Keratinocyte (primary cell): ENCODE measurements around the gene DSC2. TPM values are rescaled to one million over a fixed set of nuclear protein-coding genes. Genes with fewer than 3 reads are reported as not detected.
A peak's percentile ranks its signal among the peaks of the same experiment; 100 is the strongest.

Source experiments
- DNase-seq: peaks from one replicate; pipeline ENCODE4 v3.0.0-alpha.2; 2011; ENCODE audit warnings: low read depth, missing footprints, low spot score
- FAIRE-seq: peaks from 2 replicates; lab custom pipeline; 2011; peaks lifted over from hg19 to GRCh38; lab: Jason Lieb, UNC
- H2AFZ ChIP-seq: 2 replicates; pipeline ENCODE4 v1.6.0; 2012; ENCODE audit warnings: low read length, control low read depth, inconsistent platforms; ENCODE audit not compliant: control insufficient read depth
- H3K27ac ChIP-seq: 2 replicates; pipeline ENCODE4 v1.5.1; 2011; ENCODE audit warnings: low read length; ENCODE audit not compliant: control insufficient read depth, insufficient read depth
- H3K27me3 ChIP-seq: 3 replicates; pipeline ENCODE4 v1.6.0; 2011; ENCODE audit warnings: low read length; ENCODE audit not compliant: control insufficient read depth, insufficient read depth; ENCODE audit errors: extremely low read depth
- H3K36me3 ChIP-seq, 2 experiments: 2 replicates in 1 of 2; 3 replicates in 1 of 2; pipeline ENCODE4 v1.5.1; 2011; ENCODE audit warnings: low read length in 2 of 2, mild to moderate bottlenecking in 1 of 2; ENCODE audit not compliant: control insufficient read depth in 2 of 2, insufficient read depth in 2 of 2; ENCODE audit errors: extremely low read depth in 1 of 2
- H3K4me1 ChIP-seq: 3 replicates; pipeline ENCODE4 v1.5.1; 2011; ENCODE audit warnings: low read length; ENCODE audit not compliant: control insufficient read depth, insufficient read depth; ENCODE audit errors: extremely low read depth
- H3K4me2 ChIP-seq: 3 replicates; pipeline ENCODE4 v1.6.0; 2011; ENCODE audit warnings: low read depth, low read length; ENCODE audit not compliant: control insufficient read depth, insufficient read depth; ENCODE audit errors: extremely low read depth
- H3K4me3 ChIP-seq, 3 experiments: fragments of 200-600 bp in 1 of 3; sonication (generic) in 1 of 3; 2 replicates in 2 of 3; 3 replicates in 1 of 3; pipeline ENCODE4 v1.5.1; 2011 to 2016; ENCODE audit warnings: low read length in 3 of 3, mild to moderate bottlenecking in 3 of 3, control low read depth in 2 of 3, inconsistent platforms in 1 of 3, low read depth in 1 of 3, mixed read lengths in 1 of 3, mixed run types in 1 of 3, moderate library complexity in 1 of 3; ENCODE audit not compliant: control insufficient read depth in 2 of 3, insufficient read depth in 2 of 3; ENCODE audit errors: extremely low read depth in 1 of 3
- H3K79me2 ChIP-seq: 2 replicates; pipeline ENCODE4 v1.6.0; 2012; ENCODE audit warnings: low read length; ENCODE audit not compliant: control insufficient read depth, insufficient read depth
- H3K9ac ChIP-seq: 3 replicates; pipeline ENCODE4 v1.6.0; 2011; ENCODE audit warnings: low read length; ENCODE audit not compliant: control insufficient read depth, insufficient read depth; ENCODE audit errors: extremely low read depth
- H3K9me1 ChIP-seq: 3 replicates; pipeline ENCODE4 v1.6.0; 2011; ENCODE audit warnings: low read length; ENCODE audit not compliant: control insufficient read depth, insufficient read depth; ENCODE audit errors: extremely low read depth
- H3K9me3 ChIP-seq: 2 replicates; pipeline ENCODE4 v1.5.1; 2012; ENCODE audit warnings: low read depth, low read length; ENCODE audit not compliant: control insufficient read depth
- H4K20me1 ChIP-seq: 3 replicates; pipeline ENCODE4 v1.6.0; 2011; ENCODE audit warnings: low read length; ENCODE audit not compliant: control insufficient read depth, insufficient read depth; ENCODE audit errors: extremely low read depth
- EZH2 ChIP-seq: IDR thresholded peaks from one replicate; pipeline ENCODE4 v1.6.1; 2012; ENCODE audit warnings: inconsistent platforms, mild to moderate bottlenecking, low read length, moderate library complexity
- dilution Hi-C: fragments of 300-500 bp; cut with MboI; formaldehyde crosslinking; loops from one replicate; pipeline ENCODE4 v1.7.0; 2020; ENCODE audit warnings: low sequenced_read_pairs; ENCODE audit not compliant: extremely low pct_ligation_motif_present
- polyA minus RNA-seq, 3 experiments: library from RNA; depleted of rRNA, polyadenylated mRNA; stranded (reverse); fragments of >200 nt; gene quantifications; 1 replicate in 1 of 3; 2 replicates in 1 of 3; 3 replicates in 1 of 3; pipeline ENCODE4 v1.2.3, GENCODE V29; 2011
- polyA plus RNA-seq, 5 experiments: library from polyadenylated mRNA; depleted of rRNA in 3 of 5; stranded (reverse) in 3 of 5; stranded (forward) in 1 of 5; unstranded in 1 of 5; fragments of >200 nt; gene quantifications; 1 replicate in 1 of 5; 2 replicates in 3 of 5; 3 replicates in 1 of 5; pipeline versions ENCODE4 v1.2.1 to v1.2.3, GENCODE V29; 2011 to 2012; ENCODE audit warnings: missing spikeins in 2 of 5, low read depth in 1 of 5, low replicate concordance in 1 of 5
- TF ChIP-seq, protein P1 (sequence below), 3 experiments: IDR thresholded peaks in 1 of 3; conservative IDR thresholded peaks in 1 of 3; optimal IDR thresholded peaks in 1 of 3; 2 replicates in 2 of 3; 3 replicates in 1 of 3; pipeline versions ENCODE3 to v1.5.1; 2011; ENCODE audit warnings: low read length in 3 of 3, mild to moderate bottlenecking in 3 of 3, moderate library complexity in 2 of 3, control low read depth in 1 of 3, inconsistent platforms in 1 of 3; ENCODE audit not compliant: insufficient read depth in 2 of 3; ENCODE audit errors: extremely low read depth in 1 of 3

DSC2 gene
- polyA plus RNA-seq (32.1 to 48.6 TPM (median 37.1 TPM) in 3 replicates), polyA minus RNA-seq (31.1 to 128 TPM (median 117 TPM) in 3 replicates)
- 218 TPM for polyA plus RNA-seq (2011; ENCODE audit: low read depth)
- 11.5 and 24.5 TPM in 2 replicates for polyA plus RNA-seq (2011; cell fraction: cytosol; rRNA removed)
- polyA plus RNA-seq (2011; cell fraction: nucleus; rRNA removed): 58.0 and 88.8 TPM in 2 replicates
- 41.4 and 86.7 TPM in 2 replicates for polyA plus RNA-seq (2012; ENCODE audit: low replicate concordance)
- polyA minus RNA-seq (2011; cell fraction: cytosol; rRNA and poly(A)+ RNA removed): 42.8 TPM
- 111 and 206 TPM in 2 replicates for polyA minus RNA-seq (2011; cell fraction: nucleus; rRNA and poly(A)+ RNA removed)

DNA sequence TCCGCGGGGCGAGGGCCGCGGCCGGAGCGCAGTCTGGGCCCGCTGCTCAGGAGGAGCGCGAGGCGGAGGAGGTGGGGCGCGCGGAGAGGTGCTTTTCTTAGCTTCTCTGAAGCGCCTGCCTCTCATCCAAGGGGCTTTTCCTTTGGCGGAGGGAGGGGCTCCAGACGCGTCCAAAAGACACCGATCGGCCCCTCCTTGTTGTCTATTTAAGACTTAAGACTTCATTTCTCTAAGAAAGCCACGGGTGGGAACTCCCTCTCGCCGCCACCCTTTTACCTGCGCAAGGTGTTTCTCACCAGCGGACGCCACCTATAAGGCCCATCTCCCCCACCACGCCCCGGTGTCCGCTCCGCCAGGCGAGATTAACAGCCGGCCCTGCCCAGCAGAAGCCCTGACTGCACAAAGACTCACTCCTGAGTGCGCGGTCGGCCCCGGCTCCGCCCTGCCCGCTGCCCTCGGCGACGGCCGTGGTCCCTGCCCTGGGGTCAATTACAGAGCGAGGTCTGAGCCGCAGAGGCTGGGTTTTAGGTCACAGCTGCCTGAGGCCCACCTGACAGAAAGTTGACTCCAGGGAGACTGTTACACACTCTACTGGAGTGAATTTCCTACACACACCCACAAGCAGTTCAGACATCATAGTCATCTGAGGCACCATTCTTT is at the start of gene DSC2:
DSC2 (minus strand) TSS at position 397 of the 660 bp plus-strand sequence. CDS start 450 bp downstream, outside the sequence.
- peaks cover 40% of the 10 kb centered on the region for H3K79me2 ChIP-seq
- H3K27me3 ChIP-seq: no peaks in the 10 kb centered on the region
- no peaks in the 10 kb centered on the region for H3K36me3 ChIP-seq
- DNase-seq: no peak
- H3K9me1 ChIP-seq: no peaks in the 10 kb centered on the region
- peak within 1 kb of the TSS; percentile 69 to 89 (median 89) for H3K4me3 ChIP-seq
- FAIRE-seq: peak; percentile 36
- dilution Hi-C loops: no loop called here
- H3K4me2 ChIP-seq: peak within 1 kb of the TSS; percentile 96
- H2AFZ ChIP-seq: peak within 1 kb of the TSS; percentile 73
- TF ChIP-seq, protein P1, sequence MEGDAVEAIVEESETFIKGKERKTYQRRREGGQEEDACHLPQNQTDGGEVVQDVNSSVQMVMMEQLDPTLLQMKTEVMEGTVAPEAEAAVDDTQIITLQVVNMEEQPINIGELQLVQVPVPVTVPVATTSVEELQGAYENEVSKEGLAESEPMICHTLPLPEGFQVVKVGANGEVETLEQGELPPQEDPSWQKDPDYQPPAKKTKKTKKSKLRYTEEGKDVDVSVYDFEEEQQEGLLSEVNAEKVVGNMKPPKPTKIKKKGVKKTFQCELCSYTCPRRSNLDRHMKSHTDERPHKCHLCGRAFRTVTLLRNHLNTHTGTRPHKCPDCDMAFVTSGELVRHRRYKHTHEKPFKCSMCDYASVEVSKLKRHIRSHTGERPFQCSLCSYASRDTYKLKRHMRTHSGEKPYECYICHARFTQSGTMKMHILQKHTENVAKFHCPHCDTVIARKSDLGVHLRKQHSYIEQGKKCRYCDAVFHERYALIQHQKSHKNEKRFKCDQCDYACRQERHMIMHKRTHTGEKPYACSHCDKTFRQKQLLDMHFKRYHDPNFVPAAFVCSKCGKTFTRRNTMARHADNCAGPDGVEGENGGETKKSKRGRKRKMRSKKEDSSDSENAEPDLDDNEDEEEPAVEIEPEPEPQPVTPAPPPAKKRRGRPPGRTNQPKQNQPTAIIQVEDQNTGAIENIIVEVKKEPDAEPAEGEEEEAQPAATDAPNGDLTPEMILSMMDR (optimal IDR thresholded peaks at IDR 0.05 in 1 of 3, IDR thresholded peaks at IDR 0.05 in 1 of 3, conservative IDR thresholded peaks at IDR 0.05 in 1 of 3; ENCODE audit: extremely low read depth in 1 of 3, insufficient read depth in 2 of 3, low read length in 3 of 3): no peak
- no peak for TF ChIP-seq EZH2
- H3K9me3 ChIP-seq: no peaks in the 10 kb centered on the region
- H3K27ac ChIP-seq: peak within 1 kb of the TSS; percentile 90
- H3K9ac ChIP-seq: peak within 1 kb of the TSS; percentile 92
- peaks cover 31% of the 10 kb centered on the region for H3K4me1 ChIP-seq
- no peaks in the 10 kb centered on the region for H4K20me1 ChIP-seq

DNA sequence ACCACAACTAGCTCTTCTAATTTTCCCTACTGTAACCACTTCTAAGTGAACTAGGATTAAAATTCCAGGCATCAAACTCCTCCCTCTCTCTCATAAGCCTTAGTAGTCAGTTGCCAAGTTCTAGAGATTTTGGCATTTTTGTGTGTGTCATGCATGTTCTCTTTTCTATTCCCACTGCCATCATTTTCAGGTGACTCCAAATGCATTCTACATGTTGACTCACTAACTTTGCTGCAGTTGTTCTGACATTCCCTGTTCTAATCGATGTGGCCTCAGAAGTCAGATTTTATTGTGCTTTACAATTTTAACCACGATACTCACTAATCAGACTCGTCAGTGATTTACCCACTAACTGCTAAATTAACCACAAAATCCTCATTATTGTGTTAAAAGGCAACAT is 47.1 kb upstream of the DSC2 start:
- H3K27me3 ChIP-seq: no peaks in the 10 kb centered on the region
- H3K4me2 ChIP-seq: no peak overlapping the region
- TF ChIP-seq, protein P1 (optimal IDR thresholded peaks at IDR 0.05 in 1 of 3, IDR thresholded peaks at IDR 0.05 in 1 of 3, conservative IDR thresholded peaks at IDR 0.05 in 1 of 3; ENCODE audit: extremely low read depth in 1 of 3, insufficient read depth in 2 of 3, low read length in 3 of 3): no peak
- TF ChIP-seq EZH2: no peak
- H2AFZ ChIP-seq: no peak overlapping the region
- no peaks in the 10 kb centered on the region for H3K79me2 ChIP-seq
- no peaks in the 10 kb centered on the region for H3K9me1 ChIP-seq
- DNase-seq (no peak), FAIRE-seq (no peak)
- peaks cover 2% of the 10 kb centered on the region for H3K4me1 ChIP-seq
- no peaks in the 10 kb centered on the region for H4K20me1 ChIP-seq
- no peak overlapping the region for H3K27ac ChIP-seq
- dilution Hi-C loops: no loop called here
- H3K9ac ChIP-seq: no peak overlapping the region
- H3K36me3 ChIP-seq: no peaks in the 10 kb centered on the region
- no peaks in the 10 kb centered on the region for H3K9me3 ChIP-seq
- H3K4me3 ChIP-seq: no peak overlapping the region
